Fibroblast of villous mesenchyme (primary cell): ENCODE results near the gene CALY. TPM values are rescaled to one million over a fixed set of nuclear protein-coding genes. Genes with fewer than 3 reads are reported as not detected.
A peak's percentile ranks its signal among the peaks of the same experiment; 100 is the strongest.
"Not testable (repeated sequence)": the region's sequence is repeated elsewhere in the genome, so short reads cannot be mapped to it uniquely, and the experiment has no call there.

Source experiments
- DNase-seq: peaks from one replicate; pipeline ENCODE4 v3.0.0-alpha.2; 2010; ENCODE audit warnings: low read depth
- H3K4me3 ChIP-seq: 2 replicates; pipeline ENCODE4 v1.5.1; 2011; ENCODE audit warnings: low read depth, mild to moderate bottlenecking, low read length
- total RNA-seq: library from RNA; depleted of rRNA; stranded (reverse); fragments of >200 nt; gene quantifications from 2 replicates; pipeline ENCODE4 v1.2.3, GENCODE V29; 2012
- TF ChIP-seq, protein P1 (sequence below): IDR thresholded peaks from 2 replicates; pipeline ENCODE4 v1.5.1; 2012; ENCODE audit warnings: low read depth, mild to moderate bottlenecking, low read length; ENCODE audit not compliant: insufficient read depth

The CALY gene
- total RNA-seq, 1 donor: not detected

DNA sequence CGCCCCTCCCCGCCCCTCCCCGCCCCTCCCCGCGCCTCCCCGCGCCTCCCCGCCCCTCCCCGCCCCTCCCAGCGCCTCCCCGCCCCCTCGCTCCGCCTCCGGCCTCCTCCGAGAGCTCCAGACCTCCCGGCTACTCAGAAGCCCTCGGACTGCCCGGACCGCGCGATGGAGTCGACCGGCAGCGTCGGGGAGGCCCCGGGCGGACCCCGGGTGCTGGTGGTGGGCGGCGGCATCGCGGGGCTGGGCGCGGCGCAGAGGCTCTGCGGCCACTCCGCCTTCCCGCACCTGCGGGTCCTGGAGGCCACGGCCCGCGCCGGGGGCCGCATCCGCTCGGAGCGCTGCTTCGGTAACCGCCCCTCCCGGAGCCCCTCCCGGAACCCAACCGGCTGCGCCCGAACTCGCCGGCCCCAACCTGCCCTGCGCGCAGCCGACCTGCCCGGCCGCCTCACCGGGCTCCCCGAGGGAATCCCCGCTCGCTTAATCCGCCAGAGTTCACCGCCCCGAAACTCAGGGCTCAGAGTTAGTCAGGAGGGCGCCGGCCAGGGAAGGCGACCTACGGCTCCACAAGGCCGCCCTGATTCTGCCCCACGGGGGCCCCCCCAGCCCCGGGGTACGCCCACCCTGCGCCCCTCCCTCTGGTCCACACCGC, 42.6 kb upstream of the CALY start, which contains the start of gene PAOX:
Gene PAOX (plus strand): TSS at position 111 of the 649 bp plus-strand sequence. CDS start 55 bp downstream, at position 166.
- peak within 1 kb of the TSS; percentile 72 for H3K4me3 ChIP-seq
- TF ChIP-seq, protein P1, sequence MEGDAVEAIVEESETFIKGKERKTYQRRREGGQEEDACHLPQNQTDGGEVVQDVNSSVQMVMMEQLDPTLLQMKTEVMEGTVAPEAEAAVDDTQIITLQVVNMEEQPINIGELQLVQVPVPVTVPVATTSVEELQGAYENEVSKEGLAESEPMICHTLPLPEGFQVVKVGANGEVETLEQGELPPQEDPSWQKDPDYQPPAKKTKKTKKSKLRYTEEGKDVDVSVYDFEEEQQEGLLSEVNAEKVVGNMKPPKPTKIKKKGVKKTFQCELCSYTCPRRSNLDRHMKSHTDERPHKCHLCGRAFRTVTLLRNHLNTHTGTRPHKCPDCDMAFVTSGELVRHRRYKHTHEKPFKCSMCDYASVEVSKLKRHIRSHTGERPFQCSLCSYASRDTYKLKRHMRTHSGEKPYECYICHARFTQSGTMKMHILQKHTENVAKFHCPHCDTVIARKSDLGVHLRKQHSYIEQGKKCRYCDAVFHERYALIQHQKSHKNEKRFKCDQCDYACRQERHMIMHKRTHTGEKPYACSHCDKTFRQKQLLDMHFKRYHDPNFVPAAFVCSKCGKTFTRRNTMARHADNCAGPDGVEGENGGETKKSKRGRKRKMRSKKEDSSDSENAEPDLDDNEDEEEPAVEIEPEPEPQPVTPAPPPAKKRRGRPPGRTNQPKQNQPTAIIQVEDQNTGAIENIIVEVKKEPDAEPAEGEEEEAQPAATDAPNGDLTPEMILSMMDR: no peak
- DNase-seq: peak; percentile 66

DNA sequence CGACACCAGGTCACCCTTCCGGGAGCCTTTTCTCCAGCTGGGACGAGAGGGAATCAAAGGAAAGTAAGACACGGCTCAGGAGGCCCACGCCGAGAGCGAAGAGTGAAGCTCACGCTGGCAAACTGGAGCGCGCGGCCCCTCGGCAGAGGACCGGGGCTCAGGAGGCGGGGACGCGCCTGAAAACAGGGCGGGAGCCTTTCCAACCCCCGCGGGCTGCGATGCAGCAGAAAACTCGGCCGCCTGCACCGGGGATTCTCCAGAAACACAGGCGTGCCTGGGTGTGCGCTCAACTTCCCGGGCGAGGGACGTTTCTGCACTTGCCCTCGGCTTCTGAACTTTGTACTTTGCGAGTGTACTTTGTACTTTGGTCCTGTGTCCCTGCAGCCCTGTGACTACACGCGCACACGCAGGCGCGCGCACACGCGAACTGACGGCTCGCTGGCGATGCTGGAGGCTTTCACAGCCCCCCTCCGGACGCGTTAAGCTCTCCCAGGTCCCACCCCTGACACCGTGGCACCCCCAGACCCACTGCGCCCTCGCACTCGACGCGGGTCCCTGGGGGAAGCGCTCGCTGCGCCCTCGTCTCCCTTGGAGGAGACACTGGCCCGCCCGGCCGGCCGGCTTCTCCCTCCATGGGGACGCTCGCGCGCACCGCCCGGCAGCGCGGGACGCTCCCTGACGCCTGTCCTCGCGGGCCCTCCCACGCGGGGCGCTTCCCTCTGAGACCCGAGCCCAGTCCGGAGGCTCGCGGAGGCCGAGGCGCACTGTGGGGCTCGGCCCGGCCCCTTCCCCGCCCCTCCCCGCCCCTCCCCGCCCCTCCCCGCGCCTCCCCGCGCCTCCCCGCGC, 41.8 kb upstream of the CALY start:
- peak overlapping the region; percentile 72 for H3K4me3 ChIP-seq
- TF ChIP-seq, protein P1: no peak
- DNase-seq: peak; percentile 48

DNA sequence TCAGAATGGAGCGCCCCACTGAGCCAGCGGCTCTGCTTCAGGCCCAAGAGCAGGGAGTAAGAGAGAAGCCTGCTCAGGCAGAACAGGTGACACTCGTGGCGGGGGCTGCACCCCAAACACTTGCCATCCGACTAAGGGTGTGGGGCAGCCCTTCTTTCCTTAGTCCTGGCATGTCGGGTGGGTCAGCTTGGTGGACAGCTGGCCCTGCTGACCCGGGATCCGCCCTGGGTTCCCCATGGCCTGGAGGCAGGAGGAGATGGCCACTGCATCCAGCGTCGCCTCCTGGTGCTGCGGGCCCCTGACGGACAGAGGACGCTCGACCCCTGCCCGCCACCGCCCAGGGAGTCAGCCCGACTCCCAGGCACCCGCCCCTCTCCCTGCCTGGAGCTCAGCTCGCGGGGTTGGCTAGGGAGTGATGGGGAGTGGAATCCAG, 41.1 kb upstream of the CALY start:
- H3K4me3 ChIP-seq: peak overlapping the region; percentile 72
- DNase-seq: no peak
- TF ChIP-seq, protein P1: no peak

DNA sequence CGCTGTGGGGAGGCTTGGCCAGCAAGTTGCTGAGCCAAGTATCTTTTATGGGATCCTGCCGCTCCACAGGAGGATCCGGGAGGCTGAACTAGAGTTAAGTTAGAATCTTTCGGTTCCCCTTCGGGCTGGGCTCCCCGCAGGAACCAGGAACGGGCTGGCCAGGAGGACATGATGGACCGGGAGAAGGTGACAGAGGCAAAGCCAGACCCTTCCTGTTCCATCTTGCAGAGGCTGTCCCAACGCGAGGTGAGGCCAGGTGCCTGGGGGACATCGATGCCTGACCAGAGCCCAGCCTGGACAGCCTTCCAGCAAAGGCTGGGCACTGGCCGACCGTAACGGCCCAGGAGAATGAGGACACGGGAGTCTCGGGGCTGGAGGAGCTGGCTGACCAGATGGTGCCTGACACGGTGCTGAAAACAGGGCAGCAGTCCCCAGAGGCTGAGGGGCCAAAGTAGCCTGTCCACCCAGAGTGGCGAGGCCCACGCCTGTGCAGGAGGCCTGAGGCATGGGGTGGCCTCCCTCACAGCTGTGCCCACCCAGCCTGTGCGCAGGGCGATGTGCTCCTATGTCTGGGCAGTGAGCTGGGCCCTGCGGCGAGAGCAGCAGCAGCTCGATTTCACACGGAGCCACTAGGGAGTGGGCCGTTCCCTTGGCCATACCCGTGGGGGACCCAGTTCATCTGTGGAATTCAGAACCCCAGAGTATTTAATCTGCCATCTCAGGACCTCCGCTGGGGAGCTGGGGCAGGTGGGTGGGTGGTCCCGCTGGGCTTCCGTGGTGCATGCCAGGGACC, 40.5 kb upstream of the CALY start:
- no peak overlapping the region for H3K4me3 ChIP-seq
- TF ChIP-seq, protein P1: no peak
- no peak for DNase-seq

DNA sequence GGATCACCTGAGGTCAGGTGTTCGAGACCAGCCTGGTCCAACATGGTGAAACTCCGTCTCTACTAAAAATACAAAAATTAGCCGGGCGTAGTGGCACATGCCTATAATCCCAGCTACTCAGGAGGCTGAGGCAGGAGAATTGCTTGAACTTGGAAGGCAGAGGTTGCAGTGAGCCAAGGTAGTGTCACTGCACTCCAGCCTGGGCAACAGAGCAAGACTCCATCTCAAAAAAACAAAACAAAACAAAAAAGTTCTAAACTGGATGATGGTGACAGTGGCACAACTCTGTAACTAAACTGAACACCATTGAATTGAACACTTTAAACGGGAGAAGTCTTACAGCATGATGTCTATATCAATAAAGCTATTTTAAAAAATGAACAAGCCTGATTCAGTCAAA, 39.5 kb upstream of the CALY start:
- not testable (repeated sequence) for DNase-seq

DNA sequence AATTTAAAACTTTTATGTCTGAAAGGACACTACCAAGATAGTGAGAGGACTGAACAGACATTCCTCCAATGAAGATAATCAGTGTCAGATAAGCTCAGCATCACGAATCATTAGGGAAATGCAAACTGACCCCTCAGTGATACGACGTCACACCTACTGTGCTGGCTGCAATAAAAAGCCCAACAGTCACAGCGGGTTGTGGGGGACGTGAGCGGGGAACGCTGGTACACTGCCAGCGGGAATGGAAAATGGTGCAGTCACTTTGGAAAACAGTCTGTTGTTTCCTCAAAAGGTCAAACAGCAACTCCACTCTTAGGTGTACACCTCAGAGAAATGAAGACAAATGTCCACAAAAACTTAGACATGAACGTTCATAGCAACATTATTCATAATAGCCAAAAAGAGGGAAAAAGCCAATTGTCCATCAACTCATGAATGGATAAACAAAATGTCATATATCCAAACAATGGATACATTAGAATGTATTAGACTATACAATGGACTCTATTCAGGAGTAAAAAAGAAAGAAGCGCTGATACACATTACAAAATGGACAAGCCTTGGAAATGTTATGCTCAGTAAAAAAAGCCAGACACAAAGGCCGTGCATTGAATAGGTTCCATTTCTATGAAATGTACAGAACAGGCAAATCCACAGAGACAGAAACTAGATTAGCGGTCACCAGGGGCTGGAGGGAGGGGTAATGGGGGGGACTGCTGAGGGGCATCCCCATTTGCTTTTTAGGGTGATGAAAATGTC, 38.8 kb upstream of the CALY start:
- H3K4me3 ChIP-seq: no peak overlapping the region
- no peak for DNase-seq
- TF ChIP-seq, protein P1: no peak

More for the DNA sequence above, 39.5 kb upstream of the CALY start:
- H3K4me3 ChIP-seq: not testable (repeated sequence)
